Measurements from ENCODE around the gene DIPK1A. TPM values are rescaled to one million over a fixed set of nuclear protein-coding genes. Genes with fewer than 3 reads are reported as not detected.

The DIPK1A gene
- total RNA-seq, 4 donors from 2014 or later, result 11.7 to 17.5 (median 15.1) TPM

- intact Hi-C loops (cut with DNase I), result no loop called here
- Histone ChIP-seq H3K4me1 (peaks cover 14 to 16% of the 10 kb centered on the region in 2 donors), H3K36me3 (peaks cover 11 to 20% of the 10 kb centered on the region in 2 donors), H3K9me3 (no peaks in the 10 kb centered on the region), H3K27me3 (no peaks in the 10 kb centered on the region), H3K4me3 (replicated peaks in 1 of 3) (no peak overlapping the region), H3K27ac (no peak overlapping the region)
- 48 to 59% methylated on average over 4 of the region's 4 CpGs for WGBS, 2 donors
- TF ChIP-seq CTCF (IDR thresholded peaks at IDR 0.05) (no peak), POLR2A (IDR thresholded peaks at IDR 0.05) (no peak)
- DNase-seq, result peak in 1 of 2 donors; percentile 26
Measured at GRCh38 chr1:92831368-92831761, 129.9 kb downstream of the DIPK1A start.

- H3K27me3 ChIP-seq, result no peaks in the 10 kb centered on the region
- WGBS, 2 donors, result 81% methylated on average over 5 of the region's 6 CpGs; no CpG with 5 or more reads in 1 of the 2 donors
- no peak overlapping the region for H3K27ac ChIP-seq
- TF ChIP-seq POLR2A (IDR thresholded peaks at IDR 0.05), result no peak
- TF ChIP-seq CTCF (IDR thresholded peaks at IDR 0.05), result no peak
- intact Hi-C loops (cut with DNase I), result no loop called here
- H3K9me3 ChIP-seq, result no peaks in the 10 kb centered on the region
- no peak overlapping the region for H3K4me3 ChIP-seq (replicated peaks in 1 of 3)
- no peaks in the 10 kb centered on the region for H3K36me3 ChIP-seq
- DNase-seq, result no peak
- no peaks in the 10 kb centered on the region for H3K4me1 ChIP-seq
Measured at GRCh38 chr1:92826792-92827191, 134.5 kb downstream of the DIPK1A start.

GRCh38 chr1:92822879-92823278 lies 138.4 kb downstream of the DIPK1A start:
- H3K4me3 ChIP-seq (replicated peaks in 1 of 3), result no peak overlapping the region
- WGBS, 2 donors, result 79 to 85% methylated on average over 3 of the region's 3 CpGs
- H3K27ac ChIP-seq, result no peak overlapping the region
- H3K36me3 ChIP-seq, result no peaks in the 10 kb centered on the region
- peaks cover 4 to 5% of the 10 kb centered on the region in 2 donors for H3K4me1 ChIP-seq
- no peak for DNase-seq
- intact Hi-C loops (cut with DNase I), result no loop called here
- H3K27me3 ChIP-seq, result no peaks in the 10 kb centered on the region
- TF ChIP-seq CTCF (IDR thresholded peaks at IDR 0.05), result no peak
- no peaks in the 10 kb centered on the region for H3K9me3 ChIP-seq

GRCh38 chr1:92820551-92820950 lies 140.7 kb downstream of the DIPK1A start:
- no peak for DNase-seq
- Histone ChIP-seq H3K27me3 (no peaks in the 10 kb centered on the region), H3K36me3 (no peaks in the 10 kb centered on the region), H3K9me3 (no peaks in the 10 kb centered on the region), H3K27ac (no peak overlapping the region), H3K4me1 (peaks cover 9 to 16% of the 10 kb centered on the region in 2 donors), H3K4me3 (replicated peaks in 1 of 3) (no peak overlapping the region)
- 51 to 69% methylated on average over 3 of the region's 3 CpGs for WGBS, 2 donors
- intact Hi-C loops (cut with DNase I), result no loop called here
- TF ChIP-seq POLR2A (IDR thresholded peaks at IDR 0.05), result no peak
- TF ChIP-seq CTCF (IDR thresholded peaks at IDR 0.05), result no peak

GRCh38 chr1:92820024-92820423 lies 141.2 kb downstream of the DIPK1A start:
- no peak overlapping the region for H3K27ac ChIP-seq
- no peaks in the 10 kb centered on the region for H3K9me3 ChIP-seq
- H3K4me1 ChIP-seq, result peaks cover 9 to 16% of the 10 kb centered on the region in 2 donors
- DNase-seq, result no peak
- H3K4me3 ChIP-seq (replicated peaks in 1 of 3), result no peak overlapping the region
- 71% methylated on average over 3 of the region's 3 CpGs for WGBS, 2 donors
- no peaks in the 10 kb centered on the region for H3K27me3 ChIP-seq
- TF ChIP-seq POLR2A (IDR thresholded peaks at IDR 0.05) (no peak), CTCF (IDR thresholded peaks at IDR 0.05) (no peak)
- H3K36me3 ChIP-seq, result no peaks in the 10 kb centered on the region
- intact Hi-C loops (cut with DNase I), result no loop called here

All from thyroid gland (tissue), 4 donors.